Caco-2 (cell line): ENCODE measurements around the gene CDKL4. TPM values are rescaled to one million over a fixed set of nuclear protein-coding genes. Genes with fewer than 3 reads are reported as not detected.
"Not testable (repeated sequence)": the region's sequence is repeated elsewhere in the genome, so short reads cannot be mapped to it uniquely, and the experiment has no call there.

Experiments used
- BruUV-seq: library from RNA; stranded (reverse); fragments of 400-500 nt; replicated peaks from 2 replicates; lab custom pipeline; 2021; lab: Mats Ljungman, UMichigan
- CTCF ChIA-PET: fragments of 300-600 bp; sonication (Branson Sonifier 250); formaldehyde crosslinking; loops from one replicate; lab custom pipeline; 2022; ENCODE audit warnings: antibody characterized with exemption; lab: Charles Lee
- POLR2A ChIA-PET: fragments of 300-600 bp; sonication (Branson Sonifier 250); formaldehyde crosslinking; loops from one replicate; lab custom pipeline; 2022; ENCODE audit warnings: antibody characterized with exemption; lab: Charles Lee
- DNase-seq, 2 experiments: peaks; one replicate each; pipeline versions ENCODE4 v3.0.0 to v3.0.0-alpha.2; 2020 to 2022
- H3K27me3 ChIP-seq: replicated peaks from 2 replicates; pipeline ENCODE4 v1.6.0; 2011; ENCODE audit warnings: low read length; ENCODE audit not compliant: control insufficient read depth, insufficient read depth
- H3K36me3 ChIP-seq: 2 replicates; pipeline ENCODE4 v1.5.1; 2011; ENCODE audit warnings: low read length; ENCODE audit not compliant: control insufficient read depth, insufficient read depth
- H3K4me1 ChIP-seq: fragments of 250-450 bp; sonication (Bioruptor Pico); 2 replicates; pipeline ENCODE4 v1.5.1; 2020; ENCODE audit warnings: mild to moderate bottlenecking
- H3K4me3 ChIP-seq: 2 replicates; pipeline ENCODE4 v1.5.1; 2011; ENCODE audit warnings: low read depth, mild to moderate bottlenecking, control low read depth, low read length
- H3K9me3 ChIP-seq: fragments of 250-450 bp; sonication (Bioruptor Pico); 2 replicates; pipeline ENCODE4 v1.5.1; 2020; ENCODE audit warnings: mild to moderate bottlenecking, moderate library complexity
- H3K27ac Mint-ChIP-seq: one replicate; pipeline ENCODE4 v1.8.0; 2022; ENCODE audit warnings: mixed read lengths; ENCODE audit not compliant: unreplicated experiment
- H3K27me3 Mint-ChIP-seq: one replicate; pipeline ENCODE4 v1.8.0; 2022; ENCODE audit warnings: mixed read lengths; ENCODE audit not compliant: insufficient read depth, unreplicated experiment
- H3K36me3 Mint-ChIP-seq: one replicate; pipeline ENCODE4 v1.8.0; 2022; ENCODE audit warnings: mild to moderate bottlenecking, mixed read lengths; ENCODE audit not compliant: insufficient read depth, unreplicated experiment
- H3K4me1 Mint-ChIP-seq: one replicate; pipeline ENCODE4 v1.8.0; 2022; ENCODE audit warnings: low read depth, mixed read lengths; ENCODE audit not compliant: unreplicated experiment
- H3K4me3 Mint-ChIP-seq: one replicate; pipeline ENCODE4 v1.8.0; 2022; ENCODE audit warnings: mild to moderate bottlenecking, moderate library complexity, mixed read lengths; ENCODE audit not compliant: unreplicated experiment
- H3K9me3 Mint-ChIP-seq: one replicate; pipeline ENCODE4 v1.8.0; 2022; ENCODE audit warnings: mixed read lengths; ENCODE audit not compliant: unreplicated experiment
- intact Hi-C: fragments of 100-400 bp; cut with micrococcal nuclease; formaldehyde crosslinking; loops from one replicate; pipeline ENCODE4 v1.10.0; 2022; ENCODE audit not compliant: unreplicated experiment
- total RNA-seq: library from RNA; stranded (reverse); gene quantifications from 2 replicates; pipeline ENCODE4 v1.2.3, GENCODE V29; 2022
- TF ChIP-seq, protein P1 (sequence below), 2 experiments: fragments of 200-600 bp in 1 of 2; IDR thresholded peaks; 1 replicate in 1 of 2; 2 replicates in 1 of 2; pipeline versions ENCODE4 v1.5.1 to v1.8.0; 2011 to 2022; ENCODE audit warnings: antibody characterized with exemption in 1 of 2, control low read depth in 1 of 2, inconsistent platforms in 1 of 2, low read depth in 1 of 2, low read length in 1 of 2, mild to moderate bottlenecking in 1 of 2, moderate library complexity in 1 of 2; ENCODE audit not compliant: insufficient read depth in 1 of 2, severe bottlenecking in 1 of 2, unreplicated experiment in 1 of 2

CDKL4 gene
- total RNA-seq, 1 experiment from 2014 or later = 1.4 TPM

- no TSS peak for BruUV-seq
- no peaks in the 10 kb centered on the region for H3K36me3 ChIP-seq
- no peak for DNase-seq
- Mint-ChIP-seq H3K4me3 (no peak overlapping the region), H3K4me1 (no peaks in the 10 kb centered on the region), H3K36me3 (no peaks in the 10 kb centered on the region), H3K27ac (no peak overlapping the region), H3K9me3 (no peaks in the 10 kb centered on the region), H3K27me3 (no peaks in the 10 kb centered on the region)
- H3K4me3 ChIP-seq = no peak overlapping the region
- intact Hi-C loops = no loop called here
- H3K9me3 ChIP-seq = 0 out of 2 replicates have a peak, but pooled peaks cover 3% of the 10 kb centered on the region
- TF ChIP-seq, protein P1, sequence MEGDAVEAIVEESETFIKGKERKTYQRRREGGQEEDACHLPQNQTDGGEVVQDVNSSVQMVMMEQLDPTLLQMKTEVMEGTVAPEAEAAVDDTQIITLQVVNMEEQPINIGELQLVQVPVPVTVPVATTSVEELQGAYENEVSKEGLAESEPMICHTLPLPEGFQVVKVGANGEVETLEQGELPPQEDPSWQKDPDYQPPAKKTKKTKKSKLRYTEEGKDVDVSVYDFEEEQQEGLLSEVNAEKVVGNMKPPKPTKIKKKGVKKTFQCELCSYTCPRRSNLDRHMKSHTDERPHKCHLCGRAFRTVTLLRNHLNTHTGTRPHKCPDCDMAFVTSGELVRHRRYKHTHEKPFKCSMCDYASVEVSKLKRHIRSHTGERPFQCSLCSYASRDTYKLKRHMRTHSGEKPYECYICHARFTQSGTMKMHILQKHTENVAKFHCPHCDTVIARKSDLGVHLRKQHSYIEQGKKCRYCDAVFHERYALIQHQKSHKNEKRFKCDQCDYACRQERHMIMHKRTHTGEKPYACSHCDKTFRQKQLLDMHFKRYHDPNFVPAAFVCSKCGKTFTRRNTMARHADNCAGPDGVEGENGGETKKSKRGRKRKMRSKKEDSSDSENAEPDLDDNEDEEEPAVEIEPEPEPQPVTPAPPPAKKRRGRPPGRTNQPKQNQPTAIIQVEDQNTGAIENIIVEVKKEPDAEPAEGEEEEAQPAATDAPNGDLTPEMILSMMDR (IDR thresholded peaks at IDR 0.05; ENCODE audit: insufficient read depth in 1 of 2, low read depth in 1 of 2, low read length in 1 of 2, severe bottlenecking in 1 of 2, unreplicated experiment in 1 of 2) = no peak
- CTCF ChIA-PET = no interaction called here
- POLR2A ChIA-PET = no interaction called here
- H3K27me3 ChIP-seq = no peaks in the 10 kb centered on the region
- H3K4me1 ChIP-seq = no peaks in the 10 kb centered on the region; the same call in 1 of the 2 replicates
Measured at GRCh38 chr2:39156107-39156506, 87.7 kb downstream of the CDKL4 start.

DNA sequence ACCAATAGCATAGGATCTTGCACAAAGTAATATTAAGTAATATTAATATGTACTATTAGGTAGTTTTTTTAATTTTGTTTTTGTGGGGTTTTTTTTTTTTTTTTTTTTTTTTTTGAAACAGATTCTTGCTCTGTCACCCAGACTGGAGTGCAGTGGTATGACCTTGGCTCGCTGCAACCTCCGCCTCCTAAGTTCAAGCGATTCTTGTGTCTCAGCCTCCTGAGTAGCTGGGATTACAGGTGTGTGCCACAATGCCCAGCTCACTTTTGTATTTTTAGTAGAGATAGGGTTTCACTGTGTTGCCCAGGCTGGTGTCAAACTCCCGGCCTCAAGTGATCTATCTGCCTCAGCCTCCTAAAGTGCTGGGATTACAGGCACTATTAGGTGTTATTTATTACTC lies 88.2 kb downstream of the CDKL4 start:
- intact Hi-C loops, H3K27ac Mint-ChIP-seq, DNase-seq, H3K4me1 Mint-ChIP-seq, H3K36me3 Mint-ChIP-seq, H3K4me1 ChIP-seq, H3K36me3 ChIP-seq, POLR2A ChIA-PET, H3K9me3 Mint-ChIP-seq, H3K9me3 ChIP-seq, H3K4me3 ChIP-seq, H3K27me3 ChIP-seq, BruUV-seq, H3K27me3 Mint-ChIP-seq, H3K4me3 Mint-ChIP-seq: not testable (repeated sequence)
- CTCF ChIA-PET = interaction anchor here (1.4 kb wide), 1 partner anchor 74 kb away, joined by 3 read pairs; no protein-coding TSS in a partner anchor

- CTCF ChIA-PET = interaction anchor here (1.4 kb wide), 1 partner anchor 74 kb away, joined by 3 read pairs; no protein-coding TSS in a partner anchor
Measured at GRCh38 chr2:39154944-39155343, 88.8 kb downstream of the CDKL4 start.

More at GRCh38 chr2:39154944-39155343, 88.8 kb downstream of the CDKL4 start:
- H3K4me3 ChIP-seq = no peak overlapping the region
- TF ChIP-seq, protein P1 (IDR thresholded peaks at IDR 0.05; ENCODE audit: insufficient read depth in 1 of 2, low read depth in 1 of 2, low read length in 1 of 2, severe bottlenecking in 1 of 2, unreplicated experiment in 1 of 2) = no peak
- Mint-ChIP-seq H3K9me3 (no peaks in the 10 kb centered on the region), H3K27ac (no peak overlapping the region), H3K27me3 (no peaks in the 10 kb centered on the region), H3K4me3 (no peak overlapping the region), H3K36me3 (no peaks in the 10 kb centered on the region), H3K4me1 (no peaks in the 10 kb centered on the region)
- H3K27me3 ChIP-seq = no peaks in the 10 kb centered on the region
- no peak for DNase-seq
- no TSS peak for BruUV-seq
- H3K4me1 ChIP-seq = peaks cover 3% of the 10 kb centered on the region; the same call in 1 of the 2 replicates
- intact Hi-C loops = no loop called here
- POLR2A ChIA-PET = no interaction called here
- H3K36me3 ChIP-seq = no peaks in the 10 kb centered on the region
- 0 out of 2 replicates have a peak, but pooled peaks cover 3% of the 10 kb centered on the region for H3K9me3 ChIP-seq
